ENCODE results near the gene SPATA21.
A peak's percentile ranks its signal among the peaks of the same experiment; 100 is the strongest.

The SPATA21 gene

GRCh38 chr1:16450863-16451481 lies 13.7 kb upstream of the SPATA21 start:
- DNase-seq (ENCODE audit: low read depth in 2 of 2): no peak

DNA sequence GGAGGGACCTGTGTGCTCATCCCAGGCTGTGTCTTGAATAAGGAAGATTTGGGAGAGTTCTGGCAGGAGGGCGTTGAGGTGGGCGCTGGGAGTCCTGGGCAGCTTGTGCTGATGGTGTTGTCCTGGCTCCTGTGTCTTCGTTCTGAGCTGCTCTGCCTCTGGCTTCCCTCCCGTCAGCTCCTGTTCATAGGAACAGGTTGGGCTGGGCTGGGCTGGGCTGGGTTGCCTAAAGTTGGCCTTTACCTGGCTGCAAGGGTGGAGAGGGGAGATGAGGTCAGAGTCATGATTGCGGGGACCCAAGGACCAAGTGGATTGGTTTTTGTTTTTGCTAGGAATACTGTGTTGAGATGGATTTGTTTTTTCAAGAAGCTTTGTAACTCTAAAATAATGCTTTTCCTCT lies 12.4 kb upstream of the SPATA21 start:
- no peak for DNase-seq (ENCODE audit: low read depth in 2 of 2)

- DNase-seq (ENCODE audit: low read depth in 2 of 2): no peak
These were observed 11.8 kb upstream of the SPATA21 start for GRCh38 chr1:16449065-16449464.

GRCh38 chr1:16447641-16448040 lies 10.4 kb upstream of the SPATA21 start:
- no peak for DNase-seq (ENCODE audit: low read depth in 2 of 2)

DNA sequence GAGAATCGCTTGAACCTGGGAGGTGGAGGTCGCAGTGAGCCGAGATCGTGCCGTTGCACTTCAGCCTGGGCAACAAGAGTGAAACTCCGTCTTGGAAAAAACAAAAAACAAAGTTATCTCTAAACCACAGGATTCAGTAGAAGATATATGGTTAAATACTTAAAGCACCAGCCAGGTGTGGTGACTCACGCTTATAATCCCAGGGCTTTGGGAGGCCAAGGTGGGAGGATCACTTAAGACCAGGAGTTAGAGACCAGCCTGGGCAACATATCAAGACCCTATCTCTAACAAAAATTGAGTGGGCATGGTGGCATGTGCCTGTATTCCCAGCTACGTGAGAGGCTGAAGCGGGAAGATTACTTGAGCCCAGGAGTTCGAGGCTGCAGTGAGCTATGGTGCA lies 8.9 kb upstream of the SPATA21 start:
- no peak for DNase-seq (ENCODE audit: low read depth in 2 of 2)

DNA sequence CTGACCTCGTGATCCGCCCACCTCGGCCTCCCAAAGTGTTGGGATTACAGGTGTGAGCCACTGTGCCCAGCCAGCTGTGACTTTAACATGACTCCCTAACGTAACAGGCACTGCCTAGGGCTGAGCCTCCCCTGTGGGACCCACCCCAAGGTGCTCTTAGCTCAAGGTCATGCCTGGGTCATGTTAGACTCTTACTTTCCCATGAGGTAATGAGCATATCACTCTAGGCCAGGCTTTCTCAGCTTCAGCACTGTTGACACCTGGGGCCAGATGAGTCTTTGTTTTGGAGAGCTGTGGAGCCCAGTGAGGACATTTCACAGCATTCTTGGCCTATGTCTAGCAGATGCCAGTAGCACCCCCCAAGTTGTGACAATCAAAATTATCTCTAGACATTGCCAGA lies 7.8 kb upstream of the SPATA21 start:
- DNase-seq (ENCODE audit: low read depth in 2 of 2): no peak

- DNase-seq (ENCODE audit: low read depth in 2 of 2): no peak
These were observed 6.9 kb upstream of the SPATA21 start for GRCh38 chr1:16443975-16444770.

GRCh38 chr1:16442941-16443340 lies 5.7 kb upstream of the SPATA21 start:
- no peak for DNase-seq (ENCODE audit: low read depth in 2 of 2)

DNA sequence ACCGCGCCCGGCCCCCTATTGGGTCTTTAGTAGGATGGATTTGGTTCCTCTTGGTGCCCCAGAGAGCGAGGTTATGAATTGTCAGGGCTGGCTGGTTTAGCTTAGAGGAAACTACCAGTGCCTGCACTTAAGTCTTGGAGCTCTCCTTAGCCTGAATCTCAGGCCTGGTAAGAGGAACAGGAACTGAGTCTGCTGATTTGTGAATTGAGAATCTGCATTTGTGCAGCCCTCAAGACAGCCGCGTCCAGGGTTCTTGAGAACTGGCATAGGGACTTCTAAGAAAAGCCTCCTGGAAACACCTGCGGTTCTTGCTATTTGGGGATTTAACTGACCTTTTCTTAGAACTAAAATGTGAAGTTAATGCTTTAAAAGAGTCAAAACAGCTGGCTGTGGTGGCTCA lies 5.0 kb upstream of the SPATA21 start:
- DNase-seq (ENCODE audit: low read depth in 2 of 2): no peak

- DNase-seq (ENCODE audit: low read depth in 2 of 2): no peak
These were observed 4.0 kb upstream of the SPATA21 start for GRCh38 chr1:16441282-16441665.

- DNase-seq (ENCODE audit: low read depth in 2 of 2): peak; percentile 84 to 89
These were observed 3.5 kb upstream of the SPATA21 start, which contains the start of gene NECAP2 for GRCh38 chr1:16440470-16441281. NECAP2 (plus strand) TSS chr1:16440724; CDS start chr1:16440762, 38 bp downstream.

GRCh38 chr1:16440131-16440469 lies 2.9 kb upstream of the SPATA21 start:
- no peak for DNase-seq (ENCODE audit: low read depth in 2 of 2)

- DNase-seq (ENCODE audit: low read depth in 2 of 2): no peak
These were observed 1.7 kb upstream of the SPATA21 start for GRCh38 chr1:16438924-16439323.

GRCh38 chr1:16438516-16438915 lies 1.3 kb upstream of the SPATA21 start:
- no peak for DNase-seq (ENCODE audit: low read depth in 2 of 2)

GRCh38 chr1:16434501-16434900 lies 2.7 kb downstream of the SPATA21 start:
- DNase-seq (ENCODE audit: low read depth in 2 of 2): no peak

GRCh38 chr1:16434007-16434406 lies 3.2 kb downstream of the SPATA21 start:
- DNase-seq (ENCODE audit: low read depth in 2 of 2): no peak

GRCh38 chr1:16433030-16433429 lies 4.2 kb downstream of the SPATA21 start:
- DNase-seq (ENCODE audit: low read depth in 2 of 2): no peak

DNA sequence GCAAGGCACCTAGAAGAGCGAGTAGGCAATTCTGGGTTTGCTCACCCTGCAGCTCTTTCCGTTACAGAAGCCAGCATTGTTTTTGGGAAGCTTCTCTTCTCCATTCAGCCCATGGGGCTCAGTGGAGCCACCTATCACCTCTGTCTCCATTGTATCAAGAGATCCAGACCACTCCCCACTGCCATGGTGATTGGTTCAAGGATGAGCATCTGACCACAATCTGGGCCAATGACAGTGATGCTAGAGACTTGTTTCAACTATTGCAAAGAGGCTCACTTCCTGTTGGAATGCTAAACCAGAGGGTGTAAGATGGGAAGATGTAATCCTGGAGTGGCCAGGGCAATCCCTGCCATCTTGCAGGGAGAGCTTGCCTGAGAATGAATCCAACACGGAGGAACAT lies 6.6 kb downstream of the SPATA21 start:
- DNase-seq (ENCODE audit: low read depth in 2 of 2): no peak

- DNase-seq (ENCODE audit: low read depth in 2 of 2): no peak
These were observed 11.8 kb downstream of the SPATA21 start for GRCh38 chr1:16425125-16426025.

GRCh38 chr1:16422041-16422440 lies 15.2 kb downstream of the SPATA21 start:
- DNase-seq (ENCODE audit: low read depth in 2 of 2): no peak

GRCh38 chr1:16421201-16421600 lies 16.0 kb downstream of the SPATA21 start:
- no peak for DNase-seq (ENCODE audit: low read depth in 2 of 2)

All from stimulated activated CD8-positive, alpha-beta memory T cell treated with anti-CD3 and anti-CD28 coated beads, Interleukin-7, amount 100 ng/mL, for 4 hours (primary cell).